ENCODE data around the gene CACNB4. TPM values are rescaled to one million over a fixed set of nuclear protein-coding genes. Genes with fewer than 3 reads are reported as not detected.

Gene CACNB4
- total and polyA plus RNA-seq, 10 of the 15 experiments (the other 5 are each of a cell fraction or from before 2014, with no cell fraction given) = 2.0 to 21.6 (median 9.3) TPM

DNA sequence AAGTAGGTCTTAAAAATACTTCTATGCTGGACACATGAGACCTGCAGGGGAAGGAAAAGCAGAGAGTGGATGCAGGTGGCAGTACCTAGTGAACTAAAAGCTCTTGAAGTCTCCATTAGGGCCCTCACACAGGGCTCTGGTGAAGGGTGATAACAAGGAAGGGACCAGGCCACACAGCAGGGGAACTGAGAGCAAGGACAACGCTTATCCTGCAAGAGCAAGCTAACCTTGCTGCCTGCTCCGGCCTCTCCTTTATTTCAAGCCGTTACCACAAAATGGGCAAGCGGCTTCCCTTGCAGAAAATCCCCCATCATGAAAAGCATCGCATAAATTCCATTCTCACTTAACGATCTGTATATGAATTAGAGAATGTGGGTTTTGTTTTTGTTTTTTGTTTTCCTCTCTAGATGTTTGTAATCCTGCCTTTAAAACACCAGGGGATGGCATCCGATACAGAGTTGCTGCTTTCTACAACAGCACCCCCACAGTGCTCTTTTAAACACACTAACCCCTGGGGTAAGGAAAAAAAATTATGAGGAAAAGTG, 64.5 kb downstream of the CACNB4 start:
- CTCF ChIA-PET = interaction anchor here (1.0 kb wide), 1 partner anchor 9 kb away, joined by 4 read pairs; no protein-coding TSS in a partner anchor
- BruUV-seq (replicated peaks) = no TSS peak
- no peak for TF ChIP-seq BACH1 (IDR thresholded peaks at IDR 0.05; ENCODE audit: borderline replicate concordance)
- TF ChIP-seq KLF5 (IDR thresholded peaks at IDR 0.05; ENCODE audit: partially characterized antibody) = no peak
- TF ChIP-seq, protein P1, sequence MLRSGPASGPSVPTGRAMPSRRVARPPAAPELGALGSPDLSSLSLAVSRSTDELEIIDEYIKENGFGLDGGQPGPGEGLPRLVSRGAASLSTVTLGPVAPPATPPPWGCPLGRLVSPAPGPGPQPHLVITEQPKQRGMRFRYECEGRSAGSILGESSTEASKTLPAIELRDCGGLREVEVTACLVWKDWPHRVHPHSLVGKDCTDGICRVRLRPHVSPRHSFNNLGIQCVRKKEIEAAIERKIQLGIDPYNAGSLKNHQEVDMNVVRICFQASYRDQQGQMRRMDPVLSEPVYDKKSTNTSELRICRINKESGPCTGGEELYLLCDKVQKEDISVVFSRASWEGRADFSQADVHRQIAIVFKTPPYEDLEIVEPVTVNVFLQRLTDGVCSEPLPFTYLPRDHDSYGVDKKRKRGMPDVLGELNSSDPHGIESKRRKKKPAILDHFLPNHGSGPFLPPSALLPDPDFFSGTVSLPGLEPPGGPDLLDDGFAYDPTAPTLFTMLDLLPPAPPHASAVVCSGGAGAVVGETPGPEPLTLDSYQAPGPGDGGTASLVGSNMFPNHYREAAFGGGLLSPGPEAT (IDR thresholded peaks at IDR 0.05; ENCODE audit: low read depth) = no peak
- TF ChIP-seq, protein P2, sequence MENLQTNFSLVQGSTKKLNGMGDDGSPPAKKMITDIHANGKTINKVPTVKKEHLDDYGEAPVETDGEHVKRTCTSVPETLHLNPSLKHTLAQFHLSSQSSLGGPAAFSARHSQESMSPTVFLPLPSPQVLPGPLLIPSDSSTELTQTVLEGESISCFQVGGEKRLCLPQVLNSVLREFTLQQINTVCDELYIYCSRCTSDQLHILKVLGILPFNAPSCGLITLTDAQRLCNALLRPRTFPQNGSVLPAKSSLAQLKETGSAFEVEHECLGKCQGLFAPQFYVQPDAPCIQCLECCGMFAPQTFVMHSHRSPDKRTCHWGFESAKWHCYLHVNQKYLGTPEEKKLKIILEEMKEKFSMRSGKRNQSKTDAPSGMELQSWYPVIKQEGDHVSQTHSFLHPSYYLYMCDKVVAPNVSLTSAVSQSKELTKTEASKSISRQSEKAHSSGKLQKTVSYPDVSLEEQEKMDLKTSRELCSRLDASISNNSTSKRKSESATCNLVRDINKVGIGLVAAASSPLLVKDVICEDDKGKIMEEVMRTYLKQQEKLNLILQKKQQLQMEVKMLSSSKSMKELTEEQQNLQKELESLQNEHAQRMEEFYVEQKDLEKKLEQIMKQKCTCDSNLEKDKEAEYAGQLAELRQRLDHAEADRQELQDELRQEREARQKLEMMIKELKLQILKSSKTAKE (IDR thresholded peaks at IDR 0.05; ENCODE audit: low read depth, poor library complexity, severe bottlenecking) = no peak
- TF ChIP-seq, protein P3, sequence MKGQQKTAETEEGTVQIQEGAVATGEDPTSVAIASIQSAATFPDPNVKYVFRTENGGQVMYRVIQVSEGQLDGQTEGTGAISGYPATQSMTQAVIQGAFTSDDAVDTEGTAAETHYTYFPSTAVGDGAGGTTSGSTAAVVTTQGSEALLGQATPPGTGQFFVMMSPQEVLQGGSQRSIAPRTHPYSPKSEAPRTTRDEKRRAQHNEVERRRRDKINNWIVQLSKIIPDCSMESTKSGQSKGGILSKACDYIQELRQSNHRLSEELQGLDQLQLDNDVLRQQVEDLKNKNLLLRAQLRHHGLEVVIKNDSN (IDR thresholded peaks at IDR 0.05; ENCODE audit: borderline replicate concordance, extremely low read length, insufficient read depth, low read depth, low read length) = no peak
- no peak for TF ChIP-seq ZSCAN29 (IDR thresholded peaks at IDR 0.05)
- no peak for TF ChIP-seq GABPA (IDR thresholded peaks at IDR 0.05; ENCODE audit: low read depth)
- TF ChIP-seq MYC (IDR thresholded peaks at IDR 0.05; ENCODE audit: insufficient read depth, insufficient read length, insufficient replicate concordance, low read length, severe bottlenecking) = no peak
- no peak for TF ChIP-seq HCFC1 (IDR thresholded peaks at IDR 0.05; ENCODE audit: low read length)
- no peak for TF ChIP-seq TBL1XR1 (IDR thresholded peaks at IDR 0.05; ENCODE audit: low read depth, low read length)
- TF ChIP-seq HDAC2 (IDR thresholded peaks at IDR 0.05) = no peak
- no peak for TF ChIP-seq EGR1 (IDR thresholded peaks at IDR 0.05; ENCODE audit: borderline replicate concordance in 1 of 2, low read depth in 2 of 2, low read length in 2 of 2)
- TF ChIP-seq RCOR1 (conservative IDR thresholded peaks at IDR 0.05; ENCODE audit: low read depth, low read length) = no peak
- TF ChIP-seq POLR2AphosphoS5 (IDR thresholded peaks at IDR 0.05; ENCODE audit: low read length) = no peak
- TF ChIP-seq, protein P4, sequence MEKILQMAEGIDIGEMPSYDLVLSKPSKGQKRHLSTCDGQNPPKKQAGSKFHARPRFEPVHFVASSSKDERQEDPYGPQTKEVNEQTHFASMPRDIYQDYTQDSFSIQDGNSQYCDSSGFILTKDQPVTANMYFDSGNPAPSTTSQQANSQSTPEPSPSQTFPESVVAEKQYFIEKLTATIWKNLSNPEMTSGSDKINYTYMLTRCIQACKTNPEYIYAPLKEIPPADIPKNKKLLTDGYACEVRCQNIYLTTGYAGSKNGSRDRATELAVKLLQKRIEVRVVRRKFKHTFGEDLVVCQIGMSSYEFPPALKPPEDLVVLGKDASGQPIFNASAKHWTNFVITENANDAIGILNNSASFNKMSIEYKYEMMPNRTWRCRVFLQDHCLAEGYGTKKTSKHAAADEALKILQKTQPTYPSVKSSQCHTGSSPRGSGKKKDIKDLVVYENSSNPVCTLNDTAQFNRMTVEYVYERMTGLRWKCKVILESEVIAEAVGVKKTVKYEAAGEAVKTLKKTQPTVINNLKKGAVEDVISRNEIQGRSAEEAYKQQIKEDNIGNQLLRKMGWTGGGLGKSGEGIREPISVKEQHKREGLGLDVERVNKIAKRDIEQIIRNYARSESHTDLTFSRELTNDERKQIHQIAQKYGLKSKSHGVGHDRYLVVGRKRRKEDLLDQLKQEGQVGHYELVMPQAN (conservative IDR thresholded peaks at IDR 0.05) = no peak
- TF ChIP-seq LARP7 (IDR thresholded peaks at IDR 0.05) = no peak

More for the DNA sequence above, 64.5 kb downstream of the CACNB4 start:
- DNase-seq (ENCODE audit: low read depth, low spot score) (no peak), ATAC-seq (no peak), FAIRE-seq (no peak)
- Histone ChIP-seq H3K4me3 (no peak overlapping the region), H3K79me2 (ENCODE audit: control insufficient read depth, insufficient read depth, low read length) (no peaks in the 10 kb centered on the region), H3K4me1 (ENCODE audit: control insufficient read depth, insufficient read depth, low read length) (peaks cover 12% of the 10 kb centered on the region), H2AFZ (ENCODE audit: control insufficient read depth, low read depth, low read length) (no peak overlapping the region), H3K36me3 (ENCODE audit: control insufficient read depth in 2 of 2, insufficient read depth in 2 of 2, low read length in 1 of 2) (no peaks in the 10 kb centered on the region), H4K20me1 (ENCODE audit: control insufficient read depth, insufficient read depth) (no peaks in the 10 kb centered on the region), H3K4me2 (ENCODE audit: control insufficient read depth, insufficient read depth) (no peak overlapping the region), H3K27ac (ENCODE audit: control insufficient read depth, insufficient read depth) (no peak overlapping the region), H3K27me3 (replicated peaks in 1 of 2; ENCODE audit: control insufficient read depth in 2 of 2, insufficient read depth in 2 of 2, low read length in 1 of 2) (no peaks in the 10 kb centered on the region), H3K9ac (ENCODE audit: control insufficient read depth, insufficient read depth, low read length) (no peak overlapping the region), H3K9me3 (replicated peaks; ENCODE audit: control insufficient read depth, insufficient read depth, low read length) (no peaks in the 10 kb centered on the region; the same call in 2 of the 3 replicates)
- POLR2A ChIA-PET = no interaction called here
- SMC1A ChIA-PET (ENCODE audit: uncharacterized antibody, unreplicated experiment) = no interaction called here
- in situ Hi-C loops (cut with MboI) = loop anchor here (5.0 to 10.0 kb wide), 2 partner anchors 300 to 598 kb away; partner anchors contain the start of gene FMNL2
- intact Hi-C loops (cut with micrococcal nuclease; ENCODE audit: unreplicated experiment) = no loop called here
- WGBS (ENCODE audit: insufficient coverage, insufficient replicate concordance, low lambda C conversion rate, missing lambda C conversion rate) = 77% methylated on average over 7 of the region's 7 CpGs
- RAD21 ChIA-PET (ENCODE audit: unreplicated experiment) = no interaction called here
